Measurements from ENCODE around the gene CENPQ. TPM values are rescaled to one million over a fixed set of nuclear protein-coding genes. Genes with fewer than 3 reads are reported as not detected.

CENPQ gene
- total and polyA plus RNA-seq, 10 donors, result 3.8 to 9.6 (median 5.4) TPM

- no peak for DNase-seq
- Histone ChIP-seq H3K9me3 (peaks cover 0 to 9% (median 0%) of the 10 kb centered on the region in 8 donors), H3K4me3 (no peak overlapping the region), H3K36me3 (no peaks in the 10 kb centered on the region), H3K27me3 (replicated peaks in 1 of 7) (peaks cover 0 to 15% (median 0%) of the 10 kb centered on the region in 7 donors), H3K27ac (no peak overlapping the region), H3K4me1 (no peaks in the 10 kb centered on the region)
- WGBS, 5 donors, result 77 to 87% (median 78%) methylated on average over 3 of the region's 3 CpGs
- no peak for TF ChIP-seq POLR2AphosphoS5 (IDR thresholded peaks at IDR 0.05)
- TF ChIP-seq POLR2A (IDR thresholded peaks at IDR 0.05), result no peak
- TF ChIP-seq CTCF (IDR thresholded peaks at IDR 0.05 in 8 of 11, conservative IDR thresholded peaks at IDR 0.05 in 3 of 11), result no peak
- intact Hi-C loops (cut with DNase I; ENCODE audit: low total_unique reads), result no loop called here
Observed at GRCh38 chr6:49509342-49509741, 46.2 kb downstream of the CENPQ start.

- Histone ChIP-seq H3K9me3 (peaks cover 0 to 4% (median 0%) of the 10 kb centered on the region in 8 donors), H3K27me3 (replicated peaks in 1 of 7) (peaks cover 0 to 15% (median 0%) of the 10 kb centered on the region in 7 donors), H3K36me3 (no peaks in the 10 kb centered on the region), H3K4me3 (no peak overlapping the region), H3K27ac (no peak overlapping the region), H3K4me1 (no peaks in the 10 kb centered on the region)
- DNase-seq, result no peak
- TF ChIP-seq CTCF (IDR thresholded peaks at IDR 0.05 in 8 of 11, conservative IDR thresholded peaks at IDR 0.05 in 3 of 11), result no peak
- TF ChIP-seq POLR2A (IDR thresholded peaks at IDR 0.05), result no peak
- TF ChIP-seq POLR2AphosphoS5 (IDR thresholded peaks at IDR 0.05), result no peak
- intact Hi-C loops (cut with DNase I; ENCODE audit: low total_unique reads), result no loop called here
- WGBS, 5 donors, result 70 to 84% (median 75%) methylated on average over 2 of the region's 2 CpGs
Observed at GRCh38 chr6:49513153-49513989, 50.2 kb downstream of the CENPQ start.

GRCh38 chr6:49514571-49515484, 51.7 kb downstream of the CENPQ start:
- Histone ChIP-seq H3K27me3 (replicated peaks in 1 of 7) (peaks cover 0 to 11% (median 0%) of the 10 kb centered on the region in 7 donors), H3K9me3 (no peaks in the 10 kb centered on the region), H3K4me3 (no peak overlapping the region), H3K27ac (no peak overlapping the region), H3K36me3 (no peaks in the 10 kb centered on the region), H3K4me1 (no peaks in the 10 kb centered on the region)
- DNase-seq, result no peak
- intact Hi-C loops (cut with DNase I; ENCODE audit: low total_unique reads), result no loop called here
- 69 to 76% (median 75%) methylated on average over 8 of the region's 8 CpGs for whole genome bisulfite sequencing, 5 donors
- no peak for TF ChIP-seq POLR2A (IDR thresholded peaks at IDR 0.05)
- no peak for TF ChIP-seq CTCF (IDR thresholded peaks at IDR 0.05 in 8 of 11, conservative IDR thresholded peaks at IDR 0.05 in 3 of 11)
- no peak for TF ChIP-seq POLR2AphosphoS5 (IDR thresholded peaks at IDR 0.05)
